Measurements from ENCODE around the gene BIRC6. TPM values are rescaled to one million over a fixed set of nuclear protein-coding genes. Genes with fewer than 3 reads are reported as not detected.
A peak's percentile ranks its signal among the peaks of the same experiment; 100 is the strongest.
"Not testable (repeated sequence)": the region's sequence is repeated elsewhere in the genome, so short reads cannot be mapped to it uniquely, and the experiment has no call there.

BIRC6 gene
- total RNA-seq, 8 experiments from 2014 or later: 65.1 to 156 (median 78.9) TPM

- ATAC-seq (replicated peaks in 6 of 8): no peak
- in situ Hi-C loops (cut with MboI; ENCODE audit: low pct_unique_long_range_greater_than_20kb in 2 of 9, low sequenced_read_pairs in 9 of 9, unreplicated experiment in 9 of 9): no loop called here
- 0% methylated on average over 1 to 4 of the region's 16 CpGs; no CpG with 5 or more reads in 6 of the 10 experiments for WGBS, 10 experiments
- Histone ChIP-seq H3K27ac (peak overlapping the region; percentile 91 to 94), H3K4me1 (replicated peaks in 1 of 2) (peaks cover 6 to 13% of the 10 kb centered on the region in 2 donors), H3K4me3 (peak overlapping the region; percentile 69 to 75 (median 73))
Observed at GRCh38 chr2:32358111-32358482, 1.3 kb downstream of the BIRC6 start.

- no peak for ATAC-seq (replicated peaks in 6 of 8)
- no peak overlapping the region for H3K27ac ChIP-seq
- H3K4me1 ChIP-seq (replicated peaks in 1 of 2): peaks cover 6 to 13% of the 10 kb centered on the region in 2 donors
- 68 to 100% (median 94%) methylated on average over 1 to 4 of the region's 4 CpGs for WGBS, 10 experiments
- in situ Hi-C loops (cut with MboI; ENCODE audit: low pct_unique_long_range_greater_than_20kb in 2 of 9, low sequenced_read_pairs in 9 of 9, unreplicated experiment in 9 of 9): no loop called here
- no peak overlapping the region for H3K4me3 ChIP-seq
Observed at GRCh38 chr2:32360416-32360815, 3.6 kb downstream of the BIRC6 start.

DNA sequence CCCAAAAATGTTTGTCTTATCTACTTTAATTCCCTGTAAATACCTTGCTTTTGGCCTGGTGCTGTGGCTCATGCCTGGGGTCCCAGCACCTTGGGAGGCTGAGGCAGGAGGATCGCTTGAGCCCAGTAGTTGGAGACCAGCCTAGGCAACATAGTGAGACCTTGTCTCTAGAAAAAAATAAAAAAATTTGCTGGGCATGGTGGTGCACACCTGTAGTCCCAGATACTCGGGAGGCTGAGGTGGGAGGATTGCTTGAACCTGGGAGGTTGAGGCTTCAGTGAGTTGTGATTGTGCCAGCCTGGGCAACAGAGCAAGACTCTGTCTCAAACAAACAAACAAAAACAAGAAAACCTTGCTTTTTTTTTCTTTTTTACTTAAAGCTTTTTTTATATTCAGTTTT is 6.2 kb downstream of the BIRC6 start:
- ATAC-seq (replicated peaks in 6 of 8); H3K27ac ChIP-seq; H3K4me3 ChIP-seq; in situ Hi-C loops (cut with MboI; ENCODE audit: low pct_unique_long_range_greater_than_20kb in 2 of 9, low sequenced_read_pairs in 9 of 9, unreplicated experiment in 9 of 9): not testable (repeated sequence)
- peaks cover 6 to 13% of the 10 kb centered on the region in 2 donors for H3K4me1 ChIP-seq (replicated peaks in 1 of 2)
- 67 to 100% (median 100%) methylated on average over 1 to 2 of the region's 2 CpGs; no CpG with 5 or more reads in 1 of the 10 experiments for WGBS, 10 experiments

DNA sequence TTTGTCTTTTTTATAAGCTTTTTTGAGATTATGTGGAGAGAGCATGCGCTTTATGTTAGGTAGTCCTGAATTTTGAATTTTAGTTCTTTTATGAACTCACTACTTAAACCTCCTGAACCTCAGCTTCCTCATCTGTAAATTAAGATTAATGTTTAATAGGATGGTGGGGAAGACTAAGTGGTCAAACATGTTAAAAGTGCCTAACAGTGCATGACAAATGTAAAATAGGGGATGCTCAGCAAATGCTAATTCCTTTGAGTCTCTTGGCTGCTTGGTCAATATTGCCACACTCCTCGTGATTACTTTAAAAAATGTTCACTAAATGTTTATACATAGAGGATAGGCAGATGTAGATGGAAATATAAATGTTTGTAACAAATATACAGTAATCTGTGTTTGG is 6.8 kb downstream of the BIRC6 start:
- ATAC-seq (replicated peaks in 6 of 8): peak in 3 of 8 experiments; percentile 33 to 66 (median 48)
- WGBS, 10 experiments: 33 to 100% (median 80%) methylated on average over 1 to 2 of the region's 2 CpGs
- in situ Hi-C loops (cut with MboI; ENCODE audit: low pct_unique_long_range_greater_than_20kb in 2 of 9, low sequenced_read_pairs in 9 of 9, unreplicated experiment in 9 of 9): no loop called here

DNA sequence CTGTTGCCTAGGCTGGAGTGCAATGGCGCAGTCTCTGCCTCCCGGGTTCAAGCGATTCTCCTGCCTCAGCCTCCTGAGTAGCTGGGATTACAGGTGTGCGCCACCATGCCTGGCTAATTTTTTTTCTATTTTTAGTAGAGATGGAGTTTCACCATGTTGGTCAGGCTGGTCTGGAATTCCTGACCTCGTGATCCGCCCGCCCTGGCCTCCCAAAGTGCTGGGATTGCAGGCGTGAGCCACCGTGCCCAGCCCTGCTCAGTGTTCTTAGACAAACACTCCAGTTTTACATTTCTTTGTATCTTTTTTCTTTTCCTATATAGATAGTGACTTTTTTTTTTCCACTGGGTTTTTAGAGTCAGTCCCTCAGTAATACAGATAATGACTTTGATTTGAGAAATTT is 7.5 kb downstream of the BIRC6 start:
- H3K4me1 ChIP-seq (replicated peaks in 1 of 2); in situ Hi-C loops (cut with MboI; ENCODE audit: low pct_unique_long_range_greater_than_20kb in 2 of 9, low sequenced_read_pairs in 9 of 9, unreplicated experiment in 9 of 9); H3K27ac ChIP-seq; H3K4me3 ChIP-seq; ATAC-seq (replicated peaks in 6 of 8): not testable (repeated sequence)
- 82 to 100% (median 94%) methylated on average over 2 to 9 of the region's 9 CpGs for WGBS, 10 experiments

More for the DNA sequence above, 6.8 kb downstream of the BIRC6 start:
- Histone ChIP-seq H3K4me3 (no peak overlapping the region), H3K27ac (no peak overlapping the region), H3K4me1 (replicated peaks in 1 of 2) (peaks cover 6 to 9% of the 10 kb centered on the region in 2 donors)

- 71 to 100% (median 92%) methylated on average over 1 to 3 of the region's 3 CpGs; no CpG with 5 or more reads in 1 of the 10 experiments for WGBS, 10 experiments
- in situ Hi-C loops (cut with MboI; ENCODE audit: low pct_unique_long_range_greater_than_20kb in 2 of 9, low sequenced_read_pairs in 9 of 9, unreplicated experiment in 9 of 9); H3K4me1 ChIP-seq (replicated peaks in 1 of 2); ATAC-seq (replicated peaks in 6 of 8); H3K4me3 ChIP-seq; H3K27ac ChIP-seq: not testable (repeated sequence)
Observed at GRCh38 chr2:32365679-32366078, 8.9 kb downstream of the BIRC6 start.

DNA sequence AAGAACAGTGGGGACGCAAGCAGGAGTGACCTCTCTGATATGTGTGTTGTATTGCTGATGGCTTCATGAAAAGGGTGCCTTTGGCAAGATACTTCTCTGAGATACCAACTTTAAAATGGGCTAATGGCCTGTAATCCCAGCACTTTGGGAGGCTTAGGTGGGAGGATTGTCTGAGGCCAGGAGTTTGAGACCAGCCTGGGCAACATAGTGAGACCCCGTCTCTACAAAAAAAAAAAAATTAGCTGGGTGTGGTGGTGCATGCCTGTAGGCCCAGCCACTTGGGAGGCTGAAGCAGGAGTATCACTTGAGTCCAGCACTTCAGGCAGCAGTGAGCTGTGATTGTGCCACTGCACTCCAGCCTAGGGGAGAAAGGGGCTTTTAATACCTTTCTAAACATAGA is 9.8 kb downstream of the BIRC6 start:
- no peak overlapping the region for H3K4me3 ChIP-seq
- no peak overlapping the region for H3K27ac ChIP-seq
- no peak for ATAC-seq (replicated peaks in 6 of 8)
- in situ Hi-C loops (cut with MboI; ENCODE audit: low pct_unique_long_range_greater_than_20kb in 2 of 9, low sequenced_read_pairs in 9 of 9, unreplicated experiment in 9 of 9): no loop called here
- 71 to 100% (median 100%) methylated on average over 1 of the region's 2 CpGs; no CpG with 5 or more reads in 2 of the 10 experiments for WGBS, 10 experiments
- no peaks in the 10 kb centered on the region for H3K4me1 ChIP-seq (replicated peaks in 1 of 2)

DNA sequence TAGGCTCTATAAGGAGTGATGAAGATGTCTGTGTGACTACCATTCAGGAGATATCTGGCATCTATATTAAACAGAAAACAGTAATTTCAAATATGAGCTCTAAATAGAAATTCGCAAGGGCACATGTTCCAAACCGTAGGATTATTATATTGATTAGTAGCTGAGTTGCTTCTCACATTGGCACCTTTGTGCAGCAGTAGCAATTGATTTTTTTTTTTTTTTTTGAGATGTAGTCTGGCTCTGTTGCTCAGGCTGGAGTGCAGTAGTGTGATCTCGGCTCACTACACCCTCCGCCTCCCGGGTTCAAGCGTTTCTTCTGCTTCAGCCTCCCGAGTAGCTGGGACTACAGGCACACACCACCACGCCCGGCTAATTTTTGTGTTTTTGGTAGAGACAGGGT is 12.4 kb downstream of the BIRC6 start:
- no peak for ATAC-seq (replicated peaks in 6 of 8)
- 83 to 95% (median 92%) methylated on average over 2 to 8 of the region's 9 CpGs; no CpG with 5 or more reads in 3 of the 10 experiments for WGBS, 10 experiments
- in situ Hi-C loops (cut with MboI; ENCODE audit: low pct_unique_long_range_greater_than_20kb in 2 of 9, low sequenced_read_pairs in 9 of 9, unreplicated experiment in 9 of 9): no loop called here
- Histone ChIP-seq H3K27ac (no peak overlapping the region), H3K4me3 (no peak overlapping the region), H3K4me1 (replicated peaks in 1 of 2) (no peaks in the 10 kb centered on the region)

GRCh38 chr2:32370942-32371341 is 14.1 kb downstream of the BIRC6 start:
- H3K4me3 ChIP-seq; ATAC-seq (replicated peaks in 6 of 8); H3K4me1 ChIP-seq (replicated peaks in 1 of 2); H3K27ac ChIP-seq; in situ Hi-C loops (cut with MboI; ENCODE audit: low pct_unique_long_range_greater_than_20kb in 2 of 9, low sequenced_read_pairs in 9 of 9, unreplicated experiment in 9 of 9): not testable (repeated sequence)
- WGBS, 10 experiments: 60 to 100% (median 98%) methylated on average over 2 to 5 of the region's 5 CpGs; no CpG with 5 or more reads in 2 of the 10 experiments

DNA sequence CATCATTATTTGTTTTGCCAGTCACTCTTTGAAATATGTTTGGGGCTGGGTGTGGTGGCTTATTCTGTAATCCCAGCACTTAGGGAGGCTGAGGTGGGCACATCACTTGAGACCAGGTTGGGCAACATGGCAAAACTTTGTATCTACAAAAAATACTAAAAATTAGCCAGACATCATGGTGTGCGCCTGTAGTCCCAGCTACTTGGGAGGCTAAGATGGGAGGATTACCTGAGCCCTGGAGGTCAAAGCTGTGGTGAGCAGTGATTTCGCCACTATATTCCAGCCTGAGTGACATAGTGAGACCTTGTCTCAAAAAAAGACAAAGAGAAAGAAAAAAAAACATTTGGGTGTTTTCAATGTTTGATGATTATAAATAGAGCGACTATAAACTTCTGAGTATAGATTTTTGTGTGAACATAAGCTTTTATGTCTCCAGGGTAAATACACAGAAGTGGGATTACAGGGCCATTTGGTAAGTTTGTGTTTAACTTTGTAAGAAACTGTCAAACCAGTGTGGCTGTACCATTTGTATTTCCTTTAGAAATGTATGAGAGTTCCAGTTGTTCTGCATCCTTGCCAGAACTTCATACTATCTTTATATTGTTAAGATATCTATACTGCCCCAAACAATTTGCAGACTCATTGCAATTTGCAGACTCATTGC is 15.8 kb downstream of the BIRC6 start:
- ATAC-seq (replicated peaks in 6 of 8): no peak
- in situ Hi-C loops (cut with MboI; ENCODE audit: low pct_unique_long_range_greater_than_20kb in 2 of 9, low sequenced_read_pairs in 9 of 9, unreplicated experiment in 9 of 9): no loop called here
- 83 to 100% (median 95%) methylated on average over 1 to 2 of the region's 3 CpGs; no CpG with 5 or more reads in 4 of the 10 experiments for WGBS, 10 experiments
- Histone ChIP-seq H3K4me1 (replicated peaks in 1 of 2) (no peaks in the 10 kb centered on the region), H3K4me3 (no peak overlapping the region), H3K27ac (no peak overlapping the region)

DNA sequence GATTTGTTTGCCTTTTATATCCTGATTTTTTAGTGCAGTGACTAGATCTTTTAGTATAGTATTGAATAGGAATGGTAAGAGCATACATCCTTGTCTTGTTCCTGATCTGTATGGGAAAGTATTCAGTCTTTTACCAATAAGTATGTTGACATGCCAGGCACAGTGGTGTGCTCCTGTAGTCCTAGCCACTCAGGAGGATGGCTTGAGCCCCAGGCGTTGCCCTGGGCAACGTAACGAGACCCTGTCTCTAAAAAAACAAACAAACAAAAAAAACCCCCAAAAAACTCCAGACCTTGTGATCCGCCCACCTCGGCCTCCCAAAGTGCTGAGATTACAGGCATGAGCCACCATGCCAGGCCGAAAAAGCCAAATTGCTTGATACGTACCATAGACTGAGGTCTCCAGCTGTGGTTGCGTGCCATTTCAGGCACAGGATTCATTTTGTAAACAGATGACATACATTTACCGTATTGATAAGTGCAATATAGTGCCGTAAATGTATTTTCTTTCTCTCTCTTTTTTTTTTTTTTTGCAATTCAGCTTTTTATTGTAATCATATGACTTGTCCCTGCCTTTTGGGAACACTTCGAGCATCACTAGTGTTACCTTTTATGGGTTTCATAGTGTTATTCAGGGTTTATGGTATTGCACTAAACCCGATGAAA is 18.5 kb downstream of the BIRC6 start:
- Histone ChIP-seq H3K4me3 (no peak overlapping the region), H3K4me1 (replicated peaks in 1 of 2) (no peaks in the 10 kb centered on the region), H3K27ac (no peak overlapping the region)
- in situ Hi-C loops (cut with MboI; ENCODE audit: low pct_unique_long_range_greater_than_20kb in 2 of 9, low sequenced_read_pairs in 9 of 9, unreplicated experiment in 9 of 9): no loop called here
- ATAC-seq (replicated peaks in 6 of 8): no peak
- WGBS, 10 experiments: 20 to 100% (median 96%) methylated on average over 1 to 12 of the region's 12 CpGs; no CpG with 5 or more reads in 1 of the 10 experiments

DNA sequence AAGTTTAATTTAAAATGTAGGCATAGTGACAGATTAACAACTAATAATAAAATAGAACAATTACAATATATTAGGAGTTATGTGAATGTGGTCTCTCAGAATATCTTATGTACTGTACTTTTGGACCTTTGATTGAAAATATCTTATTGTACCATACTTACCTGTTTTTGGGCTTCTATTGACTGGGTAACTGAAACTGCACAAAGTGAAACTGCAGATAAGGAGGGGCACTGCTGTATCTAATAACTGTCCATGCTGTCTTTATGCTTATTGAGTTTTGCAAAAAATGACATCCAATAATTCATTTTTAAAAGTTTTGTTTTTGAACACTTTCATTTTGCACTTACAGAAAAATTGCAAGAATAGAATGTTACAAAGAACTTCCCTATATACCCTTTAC is 19.9 kb downstream of the BIRC6 start:
- in situ Hi-C loops (cut with MboI; ENCODE audit: low pct_unique_long_range_greater_than_20kb in 2 of 9, low sequenced_read_pairs in 9 of 9, unreplicated experiment in 9 of 9): no loop called here

DNA sequence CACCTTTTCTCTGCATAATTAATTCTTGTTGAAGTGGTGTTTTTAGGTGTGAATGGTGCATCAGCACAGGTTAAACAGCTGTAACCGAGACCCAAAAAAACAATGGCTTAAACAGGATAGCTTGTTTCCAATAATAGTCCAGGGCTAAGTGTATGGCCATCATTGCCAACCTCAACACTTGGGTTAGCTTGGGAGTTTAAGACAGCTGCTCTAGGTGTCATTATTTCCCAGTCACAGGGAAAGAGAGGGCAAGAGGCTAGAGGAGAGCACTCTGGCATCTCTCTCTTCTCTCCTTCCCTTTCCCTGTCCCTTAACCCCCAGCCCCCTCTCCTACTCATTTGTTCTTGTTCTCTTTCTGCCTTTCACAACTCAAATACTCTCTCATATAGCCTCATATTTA is 21.1 kb downstream of the BIRC6 start:
- H3K4me1 ChIP-seq (replicated peaks in 1 of 2): no peaks in the 10 kb centered on the region
- WGBS, 10 experiments: 50 to 100% (median 83%) methylated on average over 1 of the region's 1 CpG; no CpG with 5 or more reads in 2 of the 10 experiments
- H3K27ac ChIP-seq: no peak overlapping the region
- in situ Hi-C loops (cut with MboI; ENCODE audit: low pct_unique_long_range_greater_than_20kb in 2 of 9, low sequenced_read_pairs in 9 of 9, unreplicated experiment in 9 of 9): no loop called here
- no peak for ATAC-seq (replicated peaks in 6 of 8)
- H3K4me3 ChIP-seq: no peak overlapping the region

More for the DNA sequence above, 19.9 kb downstream of the BIRC6 start:
- Histone ChIP-seq H3K4me3 (no peak overlapping the region), H3K4me1 (replicated peaks in 1 of 2) (no peaks in the 10 kb centered on the region), H3K27ac (no peak overlapping the region)
- no peak for ATAC-seq (replicated peaks in 6 of 8)

- in situ Hi-C loops (cut with MboI; ENCODE audit: low pct_unique_long_range_greater_than_20kb in 2 of 9, low sequenced_read_pairs in 9 of 9, unreplicated experiment in 9 of 9): no loop called here
Observed at GRCh38 chr2:32379352-32379751, 22.5 kb downstream of the BIRC6 start.

More at GRCh38 chr2:32379352-32379751, 22.5 kb downstream of the BIRC6 start:
- H3K4me3 ChIP-seq: no peak overlapping the region
- no peak for ATAC-seq (replicated peaks in 6 of 8)
- H3K4me1 ChIP-seq (replicated peaks in 1 of 2): no peaks in the 10 kb centered on the region
- no peak overlapping the region for H3K27ac ChIP-seq

All from motor neuron (in vitro differentiated cells).